Stimulated activated CD4-positive, alpha-beta T cell treated with anti-CD3 and anti-CD28 coated beads, Interleukin-12 subunit alpha, Interleukin-12 subunit beta, amount 100 ng/mL, for 4 hours (primary cell): Measurements from ENCODE around the gene TNFAIP3.

Source experiments
- DNase-seq: peaks from one replicate; pipeline ENCODE4 v3.0.0-alpha.2; 2020

The TNFAIP3 gene

DNA sequence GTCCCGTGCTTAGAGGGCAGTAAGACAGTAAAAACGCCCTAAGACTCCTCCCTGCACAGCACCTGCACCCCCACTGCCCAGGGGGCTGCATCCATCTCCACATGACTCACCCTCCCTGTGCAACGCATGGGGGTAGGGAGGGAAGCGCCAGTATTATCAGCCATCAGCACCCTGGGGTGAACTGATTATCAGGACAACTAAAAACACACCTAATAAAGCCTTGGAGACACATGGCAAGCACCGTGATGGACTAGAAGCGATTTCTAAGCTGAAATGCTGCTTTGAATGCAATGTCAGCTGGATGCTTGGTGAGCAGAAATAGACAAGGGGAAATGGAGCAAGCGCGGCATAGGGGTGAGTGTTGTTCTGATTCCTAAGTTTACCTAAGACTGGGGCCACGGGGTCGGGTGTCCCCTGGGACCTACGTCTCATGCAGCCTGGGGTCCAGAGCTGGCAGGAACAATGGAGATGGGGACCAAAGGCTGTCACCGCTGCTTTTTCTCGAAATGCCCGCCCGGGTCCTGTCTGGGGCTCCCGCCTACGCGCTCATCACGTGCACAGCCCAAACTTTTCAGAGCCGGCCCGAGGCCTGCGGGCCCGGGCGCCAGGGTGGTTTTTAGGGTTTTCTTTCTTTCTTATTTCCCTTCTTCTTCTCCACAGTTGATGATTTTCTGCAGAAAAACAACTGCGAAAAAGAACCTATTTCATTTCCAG, 702 bp upstream of the TNFAIP3 start:
- DNase-seq, result no peak

DNA sequence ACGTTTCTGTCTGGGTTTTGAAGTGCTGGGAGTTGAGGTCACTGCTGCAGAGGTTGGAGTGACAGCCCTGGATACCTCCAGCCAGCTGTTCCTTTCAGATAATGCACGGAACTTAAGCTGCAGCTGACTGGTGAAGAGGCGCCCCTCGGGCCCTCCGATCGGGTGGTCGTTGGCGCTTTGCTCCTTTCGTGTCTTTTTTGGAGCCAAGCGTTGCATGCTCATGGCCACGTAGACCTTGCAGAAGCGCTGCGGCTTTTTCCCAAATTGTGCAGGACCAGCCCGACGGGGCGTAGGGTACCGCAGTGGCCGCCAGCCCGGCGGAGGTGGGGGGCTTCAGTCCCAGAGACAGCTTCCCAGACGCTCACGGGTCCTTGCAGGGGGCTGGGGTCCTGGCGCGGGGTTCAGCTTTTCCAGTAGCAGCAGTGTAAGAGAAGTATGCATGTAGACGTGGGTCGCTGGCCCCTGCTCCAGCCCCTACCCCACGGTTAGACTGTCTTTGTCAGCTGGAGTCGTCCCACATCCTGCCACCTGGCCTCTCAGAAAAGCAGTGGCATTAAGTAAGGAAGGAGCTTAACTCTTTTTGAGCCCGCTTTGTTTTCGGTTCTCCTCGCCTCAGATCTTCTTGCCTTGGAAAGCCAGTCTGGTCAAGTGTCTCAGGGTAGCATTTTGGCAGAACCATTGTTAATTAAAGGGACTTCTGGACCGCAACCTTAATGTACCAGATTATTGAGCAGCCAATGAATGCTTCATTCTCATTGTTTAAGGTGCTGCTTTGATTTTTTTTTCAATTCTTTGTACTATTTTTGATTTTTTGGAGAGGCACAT, 838 bp downstream of the TNFAIP3 start:
- DNase-seq, result no peak

DNA sequence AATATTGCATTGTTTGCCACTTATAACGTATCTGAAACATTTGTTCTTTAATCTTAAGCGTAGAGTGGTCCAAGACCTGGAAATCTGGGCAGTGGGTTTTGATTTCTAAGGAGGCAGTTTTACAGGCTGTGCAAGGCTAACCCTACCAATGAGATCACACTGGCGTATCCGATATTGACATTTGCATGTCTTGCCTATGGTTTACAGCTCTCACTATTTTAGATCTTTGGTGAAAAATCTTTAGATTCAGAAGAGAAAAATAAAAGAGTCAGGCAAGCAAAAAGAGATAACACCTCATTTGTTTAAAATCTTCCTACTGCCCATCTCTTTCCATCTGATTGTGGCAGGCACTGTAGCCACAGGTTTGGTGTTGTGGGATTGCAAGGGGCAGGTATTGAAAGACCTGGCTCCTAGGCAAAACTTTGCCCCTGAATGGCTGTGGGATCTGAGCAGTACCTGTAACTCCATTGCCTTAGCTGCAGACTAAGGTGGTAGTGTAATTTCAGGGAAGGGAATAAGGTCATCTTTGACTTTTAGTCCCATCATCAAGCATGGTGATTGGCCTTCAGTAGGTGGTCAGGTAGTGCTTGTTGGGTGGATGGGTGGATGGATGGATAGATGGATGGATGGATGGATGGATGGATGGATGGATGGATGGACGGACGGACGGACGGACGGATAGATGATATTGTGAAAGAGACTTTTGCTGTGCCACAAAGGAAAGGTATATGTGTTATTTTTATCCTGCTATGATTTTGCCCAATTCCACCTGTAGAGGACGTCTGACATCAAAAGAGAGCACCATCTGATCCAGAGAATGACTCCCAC, 1.9 kb downstream of the TNFAIP3 start:
- DNase-seq, result no peak

DNA sequence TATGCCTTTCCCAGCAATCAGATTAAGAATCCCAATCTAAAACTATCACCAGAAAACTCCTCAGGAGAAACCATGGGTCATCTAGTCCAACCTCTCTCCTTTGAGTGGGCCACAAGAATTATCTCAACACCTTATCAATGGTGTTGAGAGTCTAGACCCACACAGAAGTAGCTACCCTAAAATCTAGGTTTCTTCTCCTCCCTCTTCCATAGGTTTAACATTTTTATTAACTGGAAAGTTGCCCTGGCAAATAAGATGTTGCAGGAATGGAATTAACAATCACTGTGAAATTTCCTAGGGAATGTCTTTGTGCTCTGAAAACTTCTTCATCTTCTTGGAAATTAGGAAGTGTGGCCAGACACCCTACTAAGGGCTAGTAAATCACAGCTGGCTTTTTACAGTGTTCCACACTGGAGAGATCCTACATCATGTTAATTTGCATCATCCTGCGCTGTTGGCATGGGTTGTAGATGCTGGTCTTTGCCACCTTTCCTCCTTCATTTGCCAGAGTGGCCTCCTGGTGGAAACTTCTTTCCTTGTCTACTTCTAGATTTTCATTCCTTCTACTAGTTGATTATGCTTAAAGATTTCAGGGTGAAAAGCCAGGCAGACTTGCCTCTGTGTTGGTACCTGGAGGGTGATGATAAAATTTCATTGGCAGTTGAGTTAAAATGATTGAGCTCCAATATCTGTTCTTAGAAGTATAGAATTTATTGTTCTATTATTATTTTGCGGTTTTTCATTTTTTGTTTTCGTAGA, 2.7 kb downstream of the TNFAIP3 start:
- no peak for DNase-seq

DNA sequence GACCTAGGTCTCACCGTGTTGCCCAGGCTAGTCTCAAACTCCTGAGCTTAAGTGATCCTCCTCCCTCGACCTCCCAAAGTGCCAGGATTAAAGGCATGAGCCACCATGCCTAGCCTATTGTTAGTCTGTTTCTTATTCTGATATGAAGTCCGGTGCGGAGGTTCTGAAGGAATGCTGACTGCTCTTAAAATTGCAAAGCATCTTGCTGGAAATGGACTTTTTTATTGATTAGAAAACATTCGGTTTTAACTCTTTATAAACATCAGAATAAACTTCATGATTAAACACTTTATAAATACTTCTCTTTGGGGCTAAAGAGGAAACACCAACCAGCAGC, 3.2 kb downstream of the TNFAIP3 start:
- DNase-seq, result no peak

DNA sequence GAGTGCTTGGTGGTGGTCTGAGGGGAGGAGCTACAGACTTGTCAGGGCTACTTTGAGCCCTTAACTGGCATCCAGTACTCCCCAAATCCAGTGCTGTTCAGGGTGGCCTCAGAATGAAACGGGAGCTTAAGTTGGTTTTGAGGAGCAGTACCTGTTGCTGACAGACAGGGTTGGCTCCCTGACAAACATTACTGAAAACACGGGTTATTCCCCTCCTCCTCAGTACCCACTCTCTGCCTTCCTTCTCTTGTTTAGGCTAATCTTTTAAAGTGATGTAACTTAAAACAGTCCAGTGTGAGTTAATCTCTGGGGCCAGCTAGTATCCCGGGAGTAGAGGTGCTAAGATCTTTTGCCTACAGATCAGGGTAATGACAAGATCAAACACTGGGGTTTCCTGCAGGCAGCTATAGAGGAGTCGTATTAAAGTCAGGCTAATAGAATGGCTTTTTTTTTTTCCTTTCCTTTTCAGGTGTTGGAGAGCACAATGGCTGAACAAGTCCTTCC, 3.7 kb downstream of the TNFAIP3 start:
- DNase-seq, result no peak

DNA sequence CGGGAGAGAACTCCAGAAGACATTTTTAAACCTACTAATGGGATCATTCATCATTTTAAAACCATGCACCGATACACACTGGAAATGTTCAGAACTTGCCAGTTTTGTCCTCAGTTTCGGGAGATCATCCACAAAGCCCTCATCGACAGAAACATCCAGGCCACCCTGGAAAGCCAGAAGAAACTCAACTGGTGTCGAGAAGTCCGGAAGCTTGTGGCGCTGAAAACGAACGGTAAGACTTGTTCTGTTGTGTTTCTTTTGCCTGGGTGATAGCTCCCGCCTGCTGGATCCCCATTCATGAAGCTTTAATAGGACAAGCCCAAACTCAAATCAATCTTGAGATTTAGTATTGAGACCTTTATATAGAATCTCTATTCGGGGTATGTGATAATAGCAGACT, 4.2 kb downstream of the TNFAIP3 start:
- DNase-seq, result no peak

DNA sequence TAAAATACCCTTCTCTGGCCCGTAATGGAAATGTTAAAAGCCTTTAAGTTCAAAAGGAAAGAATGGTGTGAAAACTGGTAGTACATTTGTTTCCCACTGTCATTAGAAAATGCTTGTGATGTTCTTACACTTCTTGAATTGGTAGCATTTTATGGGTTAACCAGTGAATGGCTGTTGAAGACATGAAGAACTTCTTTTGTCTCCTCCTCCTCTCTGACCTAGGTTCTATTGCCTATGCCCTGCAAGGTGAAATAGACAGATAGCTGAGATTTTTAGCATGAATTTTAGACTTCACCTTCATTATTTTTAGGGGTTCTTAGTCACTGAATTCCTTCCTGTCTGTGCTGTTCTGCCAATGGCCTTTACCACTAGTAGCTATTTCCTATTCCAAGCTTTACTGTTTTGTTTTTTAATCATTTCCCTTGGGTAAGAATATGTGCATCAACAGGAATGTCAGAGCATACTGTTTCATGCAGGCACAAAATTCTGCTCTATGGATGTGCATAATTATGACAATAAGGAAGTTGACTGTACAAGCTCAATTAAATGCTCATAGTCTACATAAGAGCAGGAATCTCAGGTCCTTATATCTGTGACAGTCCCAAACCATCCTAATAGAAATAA, 4.9 kb downstream of the TNFAIP3 start:
- DNase-seq, result no peak

DNA sequence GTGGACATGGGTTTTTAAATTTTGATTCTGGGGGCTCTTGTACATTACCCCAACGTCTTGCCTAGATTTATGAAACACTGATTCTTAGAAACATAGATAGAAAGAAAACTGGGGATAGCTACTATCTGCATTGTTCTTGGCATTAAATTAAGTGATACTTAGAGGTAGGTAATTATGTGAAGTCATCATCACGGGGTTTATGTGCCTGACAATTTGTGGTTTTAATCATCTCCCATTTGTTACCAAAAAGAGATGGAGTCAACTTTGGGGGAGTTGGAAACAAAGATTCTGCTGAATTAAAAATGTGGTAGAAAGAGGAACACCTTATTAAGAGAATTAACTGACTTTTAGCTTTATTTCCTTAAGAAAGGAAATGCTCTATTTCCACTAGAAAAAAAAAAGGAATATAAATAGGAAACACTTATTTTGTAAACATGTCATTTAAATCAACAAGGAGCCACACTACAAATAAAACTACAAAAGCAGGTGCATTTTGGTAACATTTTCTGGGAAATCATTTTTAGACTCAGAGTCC, 5.6 kb downstream of the TNFAIP3 start:
- DNase-seq, result no peak

DNA sequence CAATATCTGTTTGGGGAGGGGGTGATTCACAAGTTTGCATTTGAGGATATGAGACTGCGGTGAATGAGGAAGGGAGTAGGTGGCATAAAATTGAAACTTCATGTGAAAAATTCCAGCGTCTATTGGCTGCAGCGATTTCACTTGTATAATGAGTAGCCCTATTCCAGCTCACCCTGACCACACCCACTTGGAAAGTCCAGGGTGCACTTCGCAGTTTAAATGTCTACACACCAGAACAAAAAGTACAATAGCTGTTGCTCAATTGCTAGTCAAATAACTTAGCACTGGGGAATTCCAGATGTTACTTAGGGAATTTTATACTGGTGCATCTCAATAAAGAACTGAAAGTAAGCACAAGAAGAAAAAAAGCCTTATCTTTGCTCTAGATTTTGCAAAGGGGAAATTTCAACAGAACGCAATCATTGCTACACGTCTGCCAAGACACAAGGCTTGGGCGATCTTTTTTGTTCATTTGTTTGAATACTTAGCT, 6.3 kb downstream of the TNFAIP3 start:
- peak; percentile 70 for DNase-seq

DNA sequence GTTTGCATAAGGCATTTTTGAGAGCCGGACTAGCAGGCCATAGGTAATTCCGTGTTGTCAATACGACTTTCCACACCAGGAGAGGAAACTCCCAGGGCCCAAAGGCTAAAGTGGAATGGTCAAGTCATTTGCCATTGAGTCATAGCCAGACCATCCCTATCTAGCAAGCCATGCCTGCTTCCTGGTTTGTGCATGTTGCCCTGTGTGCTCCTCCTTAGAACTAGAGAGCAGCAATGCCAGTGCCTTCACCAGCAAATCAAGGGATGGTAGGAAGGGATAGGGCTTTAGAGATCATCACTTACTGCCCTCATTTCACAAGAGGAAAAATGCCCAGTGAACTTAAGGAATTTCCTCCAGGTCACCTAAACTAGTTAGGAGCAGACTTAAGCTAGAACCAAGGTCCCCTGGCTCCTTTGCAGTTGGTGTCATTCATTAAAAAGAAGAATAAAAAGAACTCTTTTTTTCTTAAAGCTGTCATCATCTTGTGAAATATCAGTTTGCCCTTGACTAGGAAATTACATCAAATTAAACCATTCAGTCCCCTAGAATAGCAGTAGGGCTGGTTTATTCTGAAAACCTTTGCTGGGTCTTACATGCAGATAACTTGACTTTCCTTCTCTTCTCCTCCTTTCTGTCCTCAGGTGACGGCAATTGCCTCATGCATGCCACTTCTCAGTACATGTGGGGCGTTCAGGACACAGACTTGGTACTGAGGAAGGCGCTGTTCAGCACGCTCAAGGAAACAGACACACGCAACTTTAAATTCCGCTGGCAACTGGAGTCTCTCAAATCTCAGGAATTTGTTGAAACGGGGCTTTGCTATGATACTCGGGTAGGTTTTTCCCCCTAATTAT, 7.4 kb downstream of the TNFAIP3 start:
- DNase-seq, result no peak

DNA sequence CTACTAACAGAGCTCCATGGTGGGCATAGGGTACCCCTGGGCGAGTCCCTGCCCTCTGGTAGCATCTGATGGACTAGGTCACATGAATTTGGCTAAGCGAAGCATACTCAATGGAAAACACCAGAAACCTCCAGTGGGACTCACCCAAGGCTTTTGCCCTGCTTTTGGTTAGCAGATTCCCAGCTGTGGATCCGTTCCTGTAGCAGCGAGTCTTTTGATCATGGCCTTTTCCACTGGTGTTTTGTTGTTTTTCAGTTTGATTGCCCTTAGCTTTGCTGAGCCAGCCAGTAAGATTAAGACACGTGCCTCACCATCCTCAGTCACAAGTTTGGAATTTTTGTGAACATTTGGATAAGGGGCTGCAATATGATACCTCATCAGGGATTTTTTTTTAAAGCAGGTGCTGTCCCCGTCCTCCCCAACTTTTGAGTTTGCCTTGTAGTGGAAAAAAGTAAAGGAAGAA, 8.0 kb downstream of the TNFAIP3 start:
- DNase-seq, result no peak

DNA sequence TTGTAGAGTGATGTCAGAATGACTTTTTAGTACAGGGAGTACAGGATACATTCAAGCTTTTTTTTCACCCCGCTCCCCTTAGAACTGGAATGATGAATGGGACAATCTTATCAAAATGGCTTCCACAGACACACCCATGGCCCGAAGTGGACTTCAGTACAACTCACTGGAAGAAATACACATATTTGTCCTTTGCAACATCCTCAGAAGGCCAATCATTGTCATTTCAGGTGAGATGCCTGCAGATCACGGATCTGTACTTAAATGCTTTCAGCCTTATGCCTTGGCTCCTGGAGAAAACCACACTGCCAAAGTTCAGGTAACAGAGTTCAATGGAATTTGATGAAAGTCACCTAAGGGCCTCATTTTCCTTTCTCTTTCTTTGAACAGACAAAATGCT, 8.5 kb downstream of the TNFAIP3 start:
- DNase-seq, result no peak

DNA sequence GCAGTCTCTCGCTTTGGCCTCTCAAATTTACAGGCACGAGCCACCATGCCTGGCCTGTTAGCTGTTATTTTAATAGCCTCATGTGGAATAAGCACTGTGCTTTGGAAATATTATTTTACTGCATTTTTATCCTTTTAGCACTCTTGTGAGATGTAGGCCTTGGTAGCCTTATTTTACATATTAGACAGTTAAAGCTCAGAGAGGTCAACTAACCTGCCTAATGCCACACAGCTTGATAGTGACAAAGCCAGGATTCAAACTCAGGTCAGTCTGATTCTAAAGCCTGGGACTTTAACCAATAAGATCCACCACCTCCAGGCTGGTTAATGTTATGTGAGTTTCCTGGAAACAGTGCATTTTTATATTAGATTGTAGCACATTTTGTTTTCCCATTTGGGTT, 9.5 kb downstream of the TNFAIP3 start:
- DNase-seq, result no peak

DNA sequence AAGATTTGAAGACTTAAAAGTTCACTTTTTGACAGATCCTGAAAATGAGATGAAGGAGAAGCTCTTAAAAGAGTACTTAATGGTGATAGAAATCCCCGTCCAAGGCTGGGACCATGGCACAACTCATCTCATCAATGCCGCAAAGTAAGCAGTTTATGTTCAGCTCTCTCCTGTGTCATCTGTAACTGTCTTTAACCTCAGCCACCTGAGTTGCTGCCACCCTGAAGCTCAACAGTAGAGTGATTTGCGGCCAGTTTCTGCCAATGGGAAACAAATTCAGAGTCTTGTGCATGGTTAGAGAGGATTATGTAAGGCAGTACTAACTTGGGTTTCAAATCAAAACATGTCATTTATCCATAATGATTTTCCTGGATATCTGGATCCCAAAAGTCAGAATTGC, 10.1 kb downstream of the TNFAIP3 start:
- DNase-seq, result no peak

DNA sequence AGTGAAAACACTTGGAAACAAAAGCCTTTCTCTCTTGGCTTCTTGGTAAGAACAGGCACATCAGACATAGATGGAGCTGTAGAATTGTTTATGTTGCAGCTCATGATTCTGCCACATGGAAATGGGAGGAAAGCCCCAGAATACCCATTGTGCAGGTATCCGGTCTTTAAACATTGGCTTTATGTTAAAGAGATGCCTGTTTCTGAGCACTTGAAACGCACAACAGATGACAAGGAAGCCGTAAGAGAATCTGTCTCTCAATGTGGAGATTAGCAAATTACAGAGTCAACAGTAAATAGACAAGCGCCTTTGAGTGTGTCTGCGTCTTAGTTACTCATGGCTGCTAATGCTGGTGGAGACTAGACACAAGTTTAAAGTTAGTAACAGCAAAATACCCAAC, 10.5 kb downstream of the TNFAIP3 start:
- no peak for DNase-seq

DNA sequence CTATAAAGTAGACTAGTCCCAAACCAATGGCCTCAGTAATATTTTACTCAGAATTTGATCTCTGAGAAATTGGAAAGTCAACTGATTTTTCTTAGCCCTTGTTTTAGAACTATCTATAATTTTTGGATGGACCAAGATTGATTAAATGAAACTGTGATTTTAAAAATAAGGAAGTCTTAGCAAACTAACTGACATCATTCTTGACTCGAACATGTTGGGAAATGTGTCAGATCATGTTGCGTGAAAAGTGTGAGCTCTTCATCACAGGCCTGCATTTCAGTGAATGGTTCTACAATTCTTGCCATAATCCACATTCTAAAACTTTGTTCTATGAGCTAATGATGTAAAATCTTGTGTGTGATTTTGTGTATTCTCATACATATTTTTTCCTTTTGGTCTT, 11.0 kb downstream of the TNFAIP3 start:
- DNase-seq, result no peak

DNA sequence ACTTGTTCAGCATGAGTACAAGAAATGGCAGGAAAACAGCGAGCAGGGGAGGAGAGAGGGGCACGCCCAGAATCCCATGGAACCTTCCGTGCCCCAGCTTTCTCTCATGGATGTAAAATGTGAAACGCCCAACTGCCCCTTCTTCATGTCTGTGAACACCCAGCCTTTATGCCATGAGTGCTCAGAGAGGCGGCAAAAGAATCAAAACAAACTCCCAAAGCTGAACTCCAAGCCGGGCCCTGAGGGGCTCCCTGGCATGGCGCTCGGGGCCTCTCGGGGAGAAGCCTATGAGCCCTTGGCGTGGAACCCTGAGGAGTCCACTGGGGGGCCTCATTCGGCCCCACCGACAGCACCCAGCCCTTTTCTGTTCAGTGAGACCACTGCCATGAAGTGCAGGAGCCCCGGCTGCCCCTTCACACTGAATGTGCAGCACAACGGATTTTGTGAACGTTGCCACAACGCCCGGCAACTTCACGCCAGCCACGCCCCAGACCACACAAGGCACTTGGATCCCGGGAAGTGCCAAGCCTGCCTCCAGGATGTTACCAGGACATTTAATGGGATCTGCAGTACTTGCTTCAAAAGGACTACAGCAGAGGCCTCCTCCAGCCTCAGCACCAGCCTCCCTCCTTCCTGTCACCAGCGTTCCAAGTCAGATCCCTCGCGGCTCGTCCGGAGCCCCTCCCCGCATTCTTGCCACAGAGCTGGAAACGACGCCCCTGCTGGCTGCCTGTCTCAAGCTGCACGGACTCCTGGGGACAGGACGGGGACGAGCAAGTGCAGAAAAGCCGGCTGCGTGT, 11.6 kb downstream of the TNFAIP3 start:
- DNase-seq, result no peak

DNA sequence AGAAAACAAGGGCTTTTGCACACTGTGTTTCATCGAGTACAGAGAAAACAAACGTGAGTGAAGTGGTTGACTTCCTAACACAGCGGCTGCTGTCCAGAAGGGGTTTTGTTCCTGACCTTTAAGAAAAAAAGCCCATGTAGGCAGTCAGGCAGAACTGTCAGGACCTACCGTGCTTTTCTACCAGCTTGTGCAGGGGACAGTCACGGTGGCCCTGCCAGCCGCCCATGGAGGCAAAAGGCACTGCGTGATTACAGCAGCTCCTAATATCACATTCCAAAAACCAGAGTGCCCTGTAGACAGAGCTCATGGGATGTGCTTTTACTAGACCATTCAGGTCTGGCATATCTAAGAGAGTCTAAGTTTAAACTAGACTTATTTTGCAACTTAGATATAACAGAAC, 12.2 kb downstream of the TNFAIP3 start:
- DNase-seq, result no peak
